ENCODE results near the gene PCDHGA5.
"Not testable (repeated sequence)": the region's sequence is repeated elsewhere in the genome, so short reads cannot be mapped to it uniquely, and the experiment has no call there.

PCDHGA5 gene

GRCh38 chr5:141384471-141385267 is 20.7 kb downstream of the PCDHGA5 start:
- no peak for DNase-seq (ENCODE audit: low read depth in 1 of 2, low spot score in 1 of 2)

GRCh38 chr5:141387557-141388311 is 23.8 kb downstream of the PCDHGA5 start, which contains the start of gene PCDHGB4:
PCDHGB4 (plus strand) TSS chr5:141387698; CDS start chr5:141387885, 187 bp downstream.
- DNase-seq (ENCODE audit: low read depth in 1 of 2, low spot score in 1 of 2), result not testable (repeated sequence)

- no peak for DNase-seq (ENCODE audit: low read depth in 1 of 2, low spot score in 1 of 2)
Measured at GRCh38 chr5:141388661-141389060, 24.7 kb downstream of the PCDHGA5 start.

- no peak for DNase-seq (ENCODE audit: low read depth in 1 of 2, low spot score in 1 of 2)
Measured at GRCh38 chr5:141389153-141390042, 25.4 kb downstream of the PCDHGA5 start.

GRCh38 chr5:141392429-141393198 is 28.7 kb downstream of the PCDHGA5 start, which contains the start of gene PCDHGA8:
PCDHGA8 (plus strand) TSS chr5:141392633; CDS start chr5:141392814, 181 bp downstream.
- DNase-seq (ENCODE audit: low read depth in 1 of 2, low spot score in 1 of 2), result no peak

DNA sequence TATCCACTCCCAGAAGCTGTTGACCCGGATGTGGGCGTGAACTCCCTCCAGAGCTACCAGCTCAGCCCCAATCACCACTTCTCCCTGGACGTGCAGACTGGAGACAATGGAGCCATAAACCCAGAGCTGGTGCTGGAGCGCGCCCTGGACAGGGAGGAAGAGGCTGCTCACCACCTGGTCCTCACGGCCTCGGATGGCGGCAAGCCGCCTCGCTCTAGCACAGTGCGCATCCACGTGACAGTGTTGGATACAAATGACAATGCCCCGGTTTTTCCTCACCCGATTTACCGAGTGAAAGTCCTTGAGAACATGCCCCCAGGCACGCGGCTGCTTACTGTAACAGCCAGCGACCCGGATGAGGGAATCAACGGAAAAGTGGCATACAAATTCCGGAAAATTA is 29.3 kb downstream of the PCDHGA5 start:
- no peak for DNase-seq (ENCODE audit: low read depth in 1 of 2, low spot score in 1 of 2)

- DNase-seq (ENCODE audit: low read depth in 1 of 2, low spot score in 1 of 2), result not testable (repeated sequence)
Measured at GRCh38 chr5:141394401-141395187, 30.6 kb downstream of the PCDHGA5 start.

DNA sequence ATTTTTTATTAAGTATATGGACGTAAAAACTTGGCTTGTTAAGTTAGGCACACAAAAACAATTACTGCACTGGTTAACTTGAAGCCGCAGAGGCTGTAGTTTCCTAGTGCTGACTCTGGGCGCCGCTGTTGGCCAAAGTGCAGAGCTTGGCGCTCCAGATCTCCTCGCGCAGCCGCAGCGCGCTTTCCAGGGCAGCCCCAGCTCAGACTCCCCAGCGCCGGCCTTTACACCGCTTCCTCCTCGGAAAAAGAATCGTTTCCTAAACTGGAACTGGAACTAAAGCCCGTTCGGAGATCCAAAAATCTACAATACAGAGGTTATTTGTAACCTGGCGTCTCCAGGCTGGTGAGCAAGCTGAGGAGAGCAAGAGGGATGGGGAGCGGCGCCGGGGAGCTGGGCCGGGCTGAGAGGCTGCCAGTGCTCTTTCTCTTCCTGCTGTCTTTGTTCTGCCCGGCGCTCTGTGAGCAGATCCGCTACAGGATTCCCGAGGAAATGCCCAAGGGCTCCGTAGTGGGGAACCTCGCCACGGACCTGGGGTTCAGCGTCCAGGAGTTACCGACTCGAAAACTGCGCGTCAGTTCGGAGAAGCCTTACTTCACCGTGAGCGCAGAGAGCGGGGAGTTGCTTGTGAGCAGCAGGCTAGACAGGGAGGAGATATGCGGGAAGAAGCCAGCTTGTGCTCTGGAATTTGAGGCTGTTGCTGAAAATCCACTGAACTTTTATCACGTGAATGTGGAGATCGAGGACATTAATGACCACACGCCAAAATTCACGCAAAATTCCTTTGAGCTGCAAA is 34.0 kb downstream of the PCDHGA5 start, which contains the start of gene PCDHGB5:
TSS of gene PCDHGB5 (plus strand) at position 192 of the 796 bp plus-strand sequence. CDS start at position 373, 181 bp downstream.
- not testable (repeated sequence) for DNase-seq (ENCODE audit: low read depth in 1 of 2, low spot score in 1 of 2)

DNA sequence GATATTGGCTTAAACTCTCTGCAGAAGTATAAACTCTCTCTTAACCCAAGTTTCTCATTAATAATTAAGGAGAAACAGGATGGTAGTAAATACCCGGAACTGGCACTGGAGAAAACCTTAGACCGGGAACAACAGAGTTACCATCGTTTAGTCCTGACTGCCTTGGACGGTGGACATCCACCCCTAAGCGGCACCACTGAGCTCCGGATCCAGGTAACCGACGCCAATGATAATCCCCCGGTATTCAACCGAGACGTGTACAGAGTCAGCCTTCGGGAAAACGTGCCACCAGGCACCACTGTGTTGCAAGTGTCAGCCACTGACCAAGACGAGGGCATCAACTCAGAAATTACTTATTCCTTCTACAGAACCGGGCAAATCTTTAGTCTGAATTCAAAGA is 34.6 kb downstream of the PCDHGA5 start:
- DNase-seq (ENCODE audit: low read depth in 1 of 2, low spot score in 1 of 2), result no peak

- DNase-seq (ENCODE audit: low read depth in 1 of 2, low spot score in 1 of 2), result no peak
Measured at GRCh38 chr5:141399555-141400258, 35.7 kb downstream of the PCDHGA5 start.

GRCh38 chr5:141402553-141403243 is 38.7 kb downstream of the PCDHGA5 start, which contains the start of gene PCDHGA9:
PCDHGA9 (plus strand) TSS chr5:141402778; CDS start chr5:141402953, 175 bp downstream.
- DNase-seq (ENCODE audit: low read depth in 1 of 2, low spot score in 1 of 2), result no peak

DNA sequence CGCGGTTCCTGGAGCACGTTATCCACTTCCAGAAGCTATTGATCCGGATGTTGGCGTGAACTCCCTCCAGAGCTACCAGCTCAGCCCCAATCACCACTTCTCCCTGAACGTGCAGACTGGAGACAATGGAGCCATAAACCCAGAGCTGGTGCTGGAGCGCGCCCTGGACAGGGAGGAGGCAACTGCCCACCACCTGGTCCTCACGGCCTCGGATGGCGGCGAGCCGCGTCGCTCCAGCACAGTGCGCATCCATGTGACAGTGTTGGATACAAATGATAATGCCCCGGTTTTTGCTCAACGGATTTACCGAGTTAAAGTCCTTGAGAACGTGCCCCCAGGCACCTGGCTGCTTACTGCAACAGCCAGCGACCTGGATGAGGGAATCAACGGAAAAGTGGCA is 39.4 kb downstream of the PCDHGA5 start:
- no peak for DNase-seq (ENCODE audit: low read depth in 1 of 2, low spot score in 1 of 2)

- not testable (repeated sequence) for DNase-seq (ENCODE audit: low read depth in 1 of 2, low spot score in 1 of 2)
Measured at GRCh38 chr5:141407790-141408505, 44.0 kb downstream of the PCDHGA5 start, which contains the start of gene PCDHGB6. PCDHGB6 (plus strand) TSS chr5:141408021; CDS start chr5:141408203, 182 bp downstream.

DNA sequence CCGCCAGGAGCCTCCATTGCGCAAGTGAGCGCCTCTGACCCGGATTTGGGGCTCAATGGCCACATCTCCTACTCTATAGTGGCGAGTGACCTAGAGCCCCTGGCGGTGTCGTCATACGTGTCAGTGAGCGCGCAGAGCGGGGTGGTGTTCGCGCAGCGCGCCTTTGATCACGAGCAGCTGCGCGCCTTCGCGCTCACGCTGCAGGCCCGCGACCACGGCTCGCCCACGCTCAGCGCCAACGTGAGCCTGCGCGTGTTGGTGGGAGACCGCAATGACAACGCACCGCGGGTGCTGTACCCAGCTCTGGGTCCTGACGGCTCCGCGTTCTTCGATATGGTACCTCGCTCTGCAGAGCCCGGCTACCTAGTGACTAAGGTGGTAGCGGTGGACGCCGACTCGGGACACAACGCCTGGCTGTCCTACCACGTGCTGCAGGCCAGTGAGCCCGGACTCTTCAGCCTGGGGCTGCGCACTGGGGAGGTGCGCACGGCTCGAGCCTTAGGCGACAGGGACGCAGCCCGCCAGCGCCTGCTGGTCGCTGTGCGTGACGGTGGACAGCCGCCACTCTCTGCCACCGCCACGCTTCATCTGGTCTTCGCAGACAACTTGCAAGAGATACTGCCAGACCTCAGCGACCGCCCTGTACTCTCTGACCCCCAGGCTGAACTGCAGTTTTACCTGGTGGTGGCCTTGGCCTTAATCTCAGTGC is 45.8 kb downstream of the PCDHGA5 start:
- DNase-seq (ENCODE audit: low read depth in 1 of 2, low spot score in 1 of 2), result no peak

- DNase-seq (ENCODE audit: low read depth in 1 of 2, low spot score in 1 of 2), result no peak
Measured at GRCh38 chr5:141411575-141411974, 47.6 kb downstream of the PCDHGA5 start.

Data from activated T-helper 1 cell treated with anti-CD3 and anti-CD28 coated beads, Interleukin-2, amount 50 U/mL, for 16 hours (primary cell).